DND-41 (cell line): ENCODE data around the gene SEMA7A.

ENCODE experiments used
- ATAC-seq: fragments of 200-7000 bp; cut with Tn5 transposase; 3 replicates; pipeline ENCODE4 v1.9.1; 2021; ENCODE audit warnings: low read depth; ENCODE audit not compliant: insufficient read depth
- DNase-seq: peaks from one replicate; pipeline ENCODE4 v3.0.0-alpha.2; 2020
- H2AFZ ChIP-seq: 2 replicates; pipeline ENCODE4 v1.6.0; 2012; ENCODE audit warnings: low read depth, low read length
- H3K27ac ChIP-seq: 2 replicates; pipeline ENCODE4 v1.5.1; 2012; ENCODE audit warnings: low read length, inconsistent platforms
- H3K27me3 ChIP-seq: fragments of 200-600 bp; sonication (generic); 2 replicates; pipeline ENCODE4 v1.6.0; 2012; ENCODE audit warnings: low read length, mild to moderate bottlenecking, inconsistent platforms; ENCODE audit not compliant: insufficient read depth, poor library complexity
- H3K36me3 ChIP-seq: 2 replicates; pipeline ENCODE4 v1.5.1; 2012; ENCODE audit warnings: low read length, inconsistent platforms; ENCODE audit not compliant: insufficient read depth
- H3K4me1 ChIP-seq: 2 replicates; pipeline ENCODE4 v1.5.1; 2012; ENCODE audit warnings: mild to moderate bottlenecking, low read length; ENCODE audit not compliant: insufficient read depth
- H3K4me2 ChIP-seq: 2 replicates; pipeline ENCODE4 v1.6.0; 2012; ENCODE audit warnings: mild to moderate bottlenecking, moderate library complexity, low read length, inconsistent platforms; ENCODE audit not compliant: insufficient read depth
- H3K4me3 ChIP-seq, 2 experiments: fragments of 200-600 bp in 1 of 2; shearing (Covaris generic) in 1 of 2; 2 replicates each; pipeline ENCODE4 v1.5.1; 2012 to 2016; ENCODE audit warnings: inconsistent platforms in 2 of 2, low read length in 2 of 2, mild to moderate bottlenecking in 2 of 2, low read depth in 1 of 2, moderate library complexity in 1 of 2
- H3K79me2 ChIP-seq: 2 replicates; pipeline ENCODE4 v1.6.0; 2012; ENCODE audit warnings: low read length, inconsistent platforms; ENCODE audit not compliant: insufficient read depth
- H3K9ac ChIP-seq: 2 replicates; pipeline ENCODE4 v1.6.0; 2012; ENCODE audit warnings: low read depth, mild to moderate bottlenecking, inconsistent platforms, low read length, moderate library complexity
- H3K9me3 ChIP-seq: 2 replicates; pipeline ENCODE4 v1.5.1; 2012; ENCODE audit warnings: low read length, moderate library complexity, mild to moderate bottlenecking, inconsistent platforms; ENCODE audit not compliant: insufficient read depth, severe bottlenecking
- H4K20me1 ChIP-seq: 2 replicates; pipeline ENCODE4 v1.6.0; 2012; ENCODE audit warnings: low read length; ENCODE audit not compliant: insufficient read depth
- EZH2 ChIP-seq: IDR thresholded peaks from 3 replicates; pipeline ENCODE4 v1.6.1; 2012; ENCODE audit warnings: borderline replicate concordance, low read depth, mild to moderate bottlenecking, moderate library complexity, low read length, inconsistent platforms; ENCODE audit not compliant: severe bottlenecking
- TF ChIP-seq, protein P1 (sequence below): IDR thresholded peaks from 2 replicates; pipeline ENCODE4 v1.5.1; 2012; ENCODE audit warnings: borderline replicate concordance, low read length, moderate library complexity, mild to moderate bottlenecking; ENCODE audit not compliant: poor library complexity, severe bottlenecking; ENCODE audit errors: extremely low read depth

SEMA7A gene

DNA sequence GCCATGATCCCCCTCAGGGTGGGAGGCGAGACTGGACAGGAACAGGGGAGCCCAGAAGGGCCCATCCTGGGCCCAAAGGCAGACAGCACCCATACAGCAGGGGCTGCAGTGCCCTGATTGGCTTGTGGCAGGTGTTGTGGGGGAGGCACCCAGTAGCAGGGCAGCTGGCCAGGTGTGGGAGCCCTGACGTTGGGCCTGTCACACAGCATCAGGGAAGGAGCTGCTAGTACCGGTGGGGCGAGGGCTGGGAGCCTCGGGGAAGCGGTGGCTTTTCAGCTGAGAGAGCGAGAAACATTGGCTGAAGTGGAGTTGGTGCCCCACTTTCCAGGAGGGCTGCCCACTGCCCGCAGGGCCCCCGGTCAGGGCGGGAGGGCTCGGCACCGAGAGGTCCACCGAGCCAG, 46.6 kb downstream of the SEMA7A start:
- Histone ChIP-seq H3K4me2 (no peak overlapping the region), H3K9me3 (no peaks in the 10 kb centered on the region), H3K4me3 (no peak overlapping the region), H3K27ac (0 out of 2 replicates have a peak overlapping the region, but pooled peaks have one; percentile 38), H3K9ac (no peak overlapping the region), H3K27me3 (no peaks in the 10 kb centered on the region), H3K79me2 (no peaks in the 10 kb centered on the region), H4K20me1 (no peaks in the 10 kb centered on the region), H3K36me3 (no peaks in the 10 kb centered on the region), H2AFZ (no peak overlapping the region), H3K4me1 (peaks cover 31% of the 10 kb centered on the region)
- TF ChIP-seq, protein P1, sequence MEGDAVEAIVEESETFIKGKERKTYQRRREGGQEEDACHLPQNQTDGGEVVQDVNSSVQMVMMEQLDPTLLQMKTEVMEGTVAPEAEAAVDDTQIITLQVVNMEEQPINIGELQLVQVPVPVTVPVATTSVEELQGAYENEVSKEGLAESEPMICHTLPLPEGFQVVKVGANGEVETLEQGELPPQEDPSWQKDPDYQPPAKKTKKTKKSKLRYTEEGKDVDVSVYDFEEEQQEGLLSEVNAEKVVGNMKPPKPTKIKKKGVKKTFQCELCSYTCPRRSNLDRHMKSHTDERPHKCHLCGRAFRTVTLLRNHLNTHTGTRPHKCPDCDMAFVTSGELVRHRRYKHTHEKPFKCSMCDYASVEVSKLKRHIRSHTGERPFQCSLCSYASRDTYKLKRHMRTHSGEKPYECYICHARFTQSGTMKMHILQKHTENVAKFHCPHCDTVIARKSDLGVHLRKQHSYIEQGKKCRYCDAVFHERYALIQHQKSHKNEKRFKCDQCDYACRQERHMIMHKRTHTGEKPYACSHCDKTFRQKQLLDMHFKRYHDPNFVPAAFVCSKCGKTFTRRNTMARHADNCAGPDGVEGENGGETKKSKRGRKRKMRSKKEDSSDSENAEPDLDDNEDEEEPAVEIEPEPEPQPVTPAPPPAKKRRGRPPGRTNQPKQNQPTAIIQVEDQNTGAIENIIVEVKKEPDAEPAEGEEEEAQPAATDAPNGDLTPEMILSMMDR: no peak
- TF ChIP-seq EZH2: no peak
- ATAC-seq (0 out of 3 replicates have a peak, but pooled peaks have one; percentile 22), DNase-seq (peak; percentile 54)

DNA sequence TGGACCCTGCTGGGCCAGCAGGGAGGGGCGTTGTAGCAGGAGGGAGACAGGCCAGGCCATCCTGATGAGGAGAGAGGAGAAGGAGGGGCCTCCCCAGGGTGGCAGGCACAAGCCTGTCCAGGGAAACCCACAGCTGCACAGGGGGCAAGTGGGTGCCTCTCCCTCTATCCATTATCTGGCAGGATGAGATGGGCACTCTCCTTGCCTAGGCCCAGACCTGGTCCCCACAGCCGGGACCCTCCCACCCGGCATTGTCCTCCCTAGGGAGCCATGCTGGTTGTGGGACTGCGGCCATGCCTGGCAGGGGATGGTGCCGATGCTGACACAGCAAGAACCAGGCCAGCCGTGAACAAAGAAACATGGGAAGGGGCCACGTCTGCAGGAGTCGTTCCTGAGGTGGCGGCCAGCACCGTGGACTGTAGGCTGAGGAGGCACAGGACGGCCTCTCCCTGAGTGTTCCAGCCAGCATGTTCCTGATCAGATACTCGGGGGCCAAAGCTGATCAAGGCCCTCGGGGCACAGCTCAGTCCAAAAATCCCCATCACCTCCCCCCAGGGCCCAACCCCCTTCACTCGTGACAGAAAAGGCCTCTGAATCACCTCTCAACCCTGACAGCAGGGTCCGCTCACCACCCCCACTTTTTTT, 47.1 kb downstream of the SEMA7A start:
- H3K9ac ChIP-seq: no peak overlapping the region

DNA sequence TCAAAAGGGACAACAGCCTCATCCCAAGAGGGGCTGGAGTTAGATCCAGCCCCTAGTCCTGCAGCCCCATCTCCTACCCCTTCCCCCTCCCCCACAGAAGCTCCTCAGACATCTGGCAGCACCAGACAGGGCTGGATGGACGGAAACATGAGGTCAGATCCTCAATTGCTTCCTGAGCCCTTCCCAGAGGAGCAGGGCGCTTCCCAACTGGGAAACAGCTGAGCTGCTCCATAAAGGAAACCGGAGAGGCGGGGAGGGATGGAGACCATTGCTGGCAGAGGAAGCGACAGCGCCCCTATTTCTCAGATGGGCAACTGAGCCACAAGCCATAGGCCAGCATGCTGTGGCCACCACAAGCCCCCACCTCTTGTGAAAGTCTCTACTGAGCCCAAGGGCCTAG, 48.0 kb downstream of the SEMA7A start:
- Histone ChIP-seq H3K4me1 (peaks cover 29% of the 10 kb centered on the region), H3K4me3 (no peak overlapping the region), H4K20me1 (no peaks in the 10 kb centered on the region), H3K4me2 (no peak overlapping the region), H3K9me3 (no peaks in the 10 kb centered on the region), H3K27me3 (no peaks in the 10 kb centered on the region), H3K36me3 (no peaks in the 10 kb centered on the region), H2AFZ (no peak overlapping the region), H3K27ac (no peak overlapping the region), H3K79me2 (no peaks in the 10 kb centered on the region), H3K9ac (no peak overlapping the region)
- no peak for DNase-seq
- ATAC-seq: no peak
- TF ChIP-seq EZH2: no peak
- TF ChIP-seq, protein P1: no peak

More for the DNA sequence above, 47.1 kb downstream of the SEMA7A start:
- no peaks in the 10 kb centered on the region for H3K27me3 ChIP-seq
- H3K4me3 ChIP-seq: no peak overlapping the region
- no peak for DNase-seq
- no peaks in the 10 kb centered on the region for H3K36me3 ChIP-seq
- H4K20me1 ChIP-seq: no peaks in the 10 kb centered on the region
- H3K27ac ChIP-seq: peak overlapping the region; percentile 48; the same call in 1 of the 2 replicates
- peaks cover 32% of the 10 kb centered on the region for H3K4me1 ChIP-seq
- no peak overlapping the region for H3K4me2 ChIP-seq
- TF ChIP-seq EZH2: no peak
- TF ChIP-seq, protein P1: no peak
- H2AFZ ChIP-seq: no peak overlapping the region
- H3K9me3 ChIP-seq: no peaks in the 10 kb centered on the region
- no peak for ATAC-seq
- H3K79me2 ChIP-seq: no peaks in the 10 kb centered on the region
